Testis (tissue), 3 donors: ENCODE data around the gene MYO15B. TPM values are rescaled to one million over a fixed set of nuclear protein-coding genes. Genes with fewer than 3 reads are reported as not detected.

ENCODE experiments used
- DNase-seq: peaks from one replicate; pipeline ENCODE4 v3.0.0-alpha.2; 2019
- H3K27ac ChIP-seq, 2 donors: fragments of 200-600 bp; sonication (generic); one replicate each; pipeline ENCODE4 v1.5.1; 2019
- H3K27me3 ChIP-seq: fragments of 200-600 bp; sonication (generic); one replicate; pipeline ENCODE4 v1.5.1; 2019
- H3K36me3 ChIP-seq: fragments of 200-600 bp; sonication (generic); one replicate; pipeline ENCODE4 v1.5.1; 2017; ENCODE audit warnings: low read depth; ENCODE audit errors: missing control alignments
- H3K4me1 ChIP-seq: fragments of 200-600 bp; sonication (generic); one replicate; pipeline ENCODE4 v1.5.1; 2019
- H3K4me3 ChIP-seq, 2 donors: fragments of 200-600 bp; sonication (generic); one replicate each; pipeline ENCODE4 v1.5.1; 2017 to 2019
- H3K9me3 ChIP-seq: fragments of 200-600 bp; sonication (generic); one replicate; pipeline ENCODE4 v1.5.1; 2017
- CTCF ChIP-seq, 3 experiments: fragments of 450-650 bp in 2 of 3; fragments of 200-600 bp in 1 of 3; sonication (generic) in 1 of 3; IDR thresholded peaks; one replicate each; pipeline ENCODE4 v1.5.1; 2016 to 2019; ENCODE audit warnings: antibody characterized with exemption in 3 of 3, mild to moderate bottlenecking in 2 of 3, moderate library complexity in 1 of 3
- POLR2A ChIP-seq: fragments of 450-650 bp; IDR thresholded peaks from one replicate; pipeline ENCODE4 v1.6.1; 2017; ENCODE audit warnings: antibody characterized with exemption, mild to moderate bottlenecking, moderate library complexity
- WGBS, 2 donors: methylation state at CpG; one replicate each; pipeline ENCODE4 v1.1.5; 2018; 5-methylcytosine and 5-hydroxymethylcytosine counted together
- intact Hi-C: fragments of 100-400 bp; cut with DNase I; formaldehyde crosslinking; loops from one replicate; pipeline ENCODE4 v1.15.1; 2023; ENCODE audit warnings: low total_unique reads
- polyA plus RNA-seq: library from polyadenylated mRNA; stranded (reverse); fragments of 350-450 nt; fragmentation: Illumina TruSeq; extraction: RNeasy Lipid Tissue Mini Kit (QIAGEN cat#74804); gene quantifications from one replicate; pipeline ENCODE4 v1.2.3, GENCODE V29; 2014; ENCODE audit warnings: low read depth, low replicate concordance; ENCODE audit not compliant: insufficient read depth
- total RNA-seq, 2 donors: library from RNA; depleted of rRNA; stranded (reverse); fragments of >200 nt; gene quantifications; one replicate each; pipeline ENCODE4 v1.2.3, GENCODE V29; 2016

The MYO15B gene
- total and polyA plus RNA-seq, 3 donors from 2014 or later = 70.4 to 142 (median 139) TPM

- Histone ChIP-seq H3K27me3 (no peaks in the 10 kb centered on the region), H3K27ac (peak overlapping the region in 1 of 2 donors; percentile 64), H3K4me1 (peaks cover 15% of the 10 kb centered on the region), H3K36me3 (no peaks in the 10 kb centered on the region), H3K4me3 (peak overlapping the region; percentile 78 to 84), H3K9me3 (no peaks in the 10 kb centered on the region)
- no peak for DNase-seq
- TF ChIP-seq POLR2A (no peak), CTCF (IDR thresholded peaks at IDR 0.05) (no peak)
- intact Hi-C loops = no loop called here
- 62 to 66% methylated on average over 10 of the region's 10 CpGs for WGBS, 2 donors
Observed at GRCh38 chr17:75665981-75666380, 78.4 kb downstream of the MYO15B start.

- TF ChIP-seq CTCF (IDR thresholded peaks at IDR 0.05) (peak in 1 of 3 experiments; percentile 6), POLR2A (no peak)
- Histone ChIP-seq H3K4me3 (peak within 1 kb of the TSS; percentile 78 to 84), H3K9me3 (no peaks in the 10 kb centered on the region), H3K27me3 (no peaks in the 10 kb centered on the region), H3K27ac (peak within 1 kb of the TSS; percentile 64 to 76), H3K4me1 (peaks cover 15% of the 10 kb centered on the region), H3K36me3 (no peaks in the 10 kb centered on the region)
- DNase-seq = peak; percentile 99
- intact Hi-C loops = no loop called here
- 0% methylated on average over 54 to 55 of the region's 55 CpGs for WGBS, 2 donors
Observed at GRCh38 chr17:75666959-75667790, 79.6 kb downstream of the MYO15B start, which contains the start of the genes RECQL5 and SAP30BP. Gene RECQL5 (minus strand): TSS chr17:75667154. CDS start chr17:75666557, 597 bp downstream. Gene SAP30BP (plus strand): TSS chr17:75667338. CDS start chr17:75667373, 35 bp downstream.

- peak overlapping the region; percentile 78 to 84 for H3K4me3 ChIP-seq
- no peaks in the 10 kb centered on the region for H3K36me3 ChIP-seq
- H3K27ac ChIP-seq = peak overlapping the region; percentile 51 to 76
- peaks cover 15% of the 10 kb centered on the region for H3K4me1 ChIP-seq
- 4 to 5% methylated on average over 4 of the region's 4 CpGs for WGBS, 2 donors
- H3K27me3 ChIP-seq = no peaks in the 10 kb centered on the region
- no peaks in the 10 kb centered on the region for H3K9me3 ChIP-seq
- intact Hi-C loops = no loop called here
- TF ChIP-seq CTCF (IDR thresholded peaks at IDR 0.05) (no peak), POLR2A (no peak)
- no peak for DNase-seq
Observed at GRCh38 chr17:75667825-75668224, 80.2 kb downstream of the MYO15B start.

- intact Hi-C loops = no loop called here
- DNase-seq = no peak
- Histone ChIP-seq H3K27me3 (no peaks in the 10 kb centered on the region), H3K27ac (no peak overlapping the region), H3K9me3 (no peaks in the 10 kb centered on the region), H3K4me1 (peaks cover 15% of the 10 kb centered on the region), H3K4me3 (no peak overlapping the region), H3K36me3 (no peaks in the 10 kb centered on the region)
- TF ChIP-seq CTCF (IDR thresholded peaks at IDR 0.05) = no peak
- no peak for TF ChIP-seq POLR2A
- WGBS, 2 donors = 48 to 52% methylated on average over 4 of the region's 4 CpGs
Observed at GRCh38 chr17:75668489-75668888, 80.9 kb downstream of the MYO15B start.
